GM19351 (cell line): ENCODE measurements around the gene GKN2.

Source experiments
- ATAC-seq: cut with Tn5 transposase; IDR thresholded peaks from one replicate; pipeline ENCODE4 v1.9.1; 2021; ENCODE audit warnings: mild to moderate bottlenecking, moderate library complexity; ENCODE audit not compliant: unreplicated experiment

Gene GKN2

GRCh38 chr2:68952887-68953521, at the start of gene GKN2:
GKN2 (minus strand) TSS chr2:68952893; CDS start chr2:68952861, 32 bp downstream.
- no peak for ATAC-seq

- no peak for ATAC-seq
Observed at GRCh38 chr2:69001879-69002278, 49.2 kb upstream of the GKN2 start.

- no peak for ATAC-seq
Observed at GRCh38 chr2:68997401-68997800, 44.7 kb upstream of the GKN2 start.

GRCh38 chr2:68995916-68996315, 43.2 kb upstream of the GKN2 start:
- ATAC-seq = no peak

- no peak for ATAC-seq
Observed at GRCh38 chr2:68994864-68995263, 42.2 kb upstream of the GKN2 start.

- no peak for ATAC-seq
Observed at GRCh38 chr2:68993660-68994059, 41.0 kb upstream of the GKN2 start.

GRCh38 chr2:68992933-68993332, 40.2 kb upstream of the GKN2 start:
- no peak for ATAC-seq

- no peak for ATAC-seq
Observed at GRCh38 chr2:68992341-68992740, 39.6 kb upstream of the GKN2 start.

- no peak for ATAC-seq
Observed at GRCh38 chr2:68989035-68989434, 36.3 kb upstream of the GKN2 start.

- no peak for ATAC-seq
Observed at GRCh38 chr2:68987021-68987503, 34.4 kb upstream of the GKN2 start.

- no peak for ATAC-seq
Observed at GRCh38 chr2:68980956-68981355, 28.3 kb upstream of the GKN2 start.

- ATAC-seq = no peak
Observed at GRCh38 chr2:68978098-68978497, 25.4 kb upstream of the GKN2 start.

GRCh38 chr2:68977453-68977852, 24.8 kb upstream of the GKN2 start:
- ATAC-seq = no peak

GRCh38 chr2:68975844-68976243, 23.2 kb upstream of the GKN2 start:
- ATAC-seq = no peak

GRCh38 chr2:68974946-68975665, 22.4 kb upstream of the GKN2 start:
- no peak for ATAC-seq

GRCh38 chr2:68974251-68974650, 21.6 kb upstream of the GKN2 start, which contains the start of gene GKN1:
GKN1 (plus strand) TSS chr2:68974636; CDS start chr2:68974678, 42 bp downstream.
- ATAC-seq = no peak

GRCh38 chr2:68971591-68972231, 19.0 kb upstream of the GKN2 start:
- no peak for ATAC-seq

- no peak for ATAC-seq
Observed at GRCh38 chr2:68970566-68971265, 18.0 kb upstream of the GKN2 start.

GRCh38 chr2:68969736-68970490, 17.2 kb upstream of the GKN2 start:
- ATAC-seq = no peak

GRCh38 chr2:68968221-68968620, 15.5 kb upstream of the GKN2 start:
- ATAC-seq = no peak

- no peak for ATAC-seq
Observed at GRCh38 chr2:68964282-68964681, 11.6 kb upstream of the GKN2 start.
